ENCODE data around the gene MYO1H. TPM values are rescaled to one million over a fixed set of nuclear protein-coding genes. Genes with fewer than 3 reads are reported as not detected.

The MYO1H gene
- total RNA-seq, 4 donors from 2014 or later = 0.09 TPM; not detected in 3

DNA sequence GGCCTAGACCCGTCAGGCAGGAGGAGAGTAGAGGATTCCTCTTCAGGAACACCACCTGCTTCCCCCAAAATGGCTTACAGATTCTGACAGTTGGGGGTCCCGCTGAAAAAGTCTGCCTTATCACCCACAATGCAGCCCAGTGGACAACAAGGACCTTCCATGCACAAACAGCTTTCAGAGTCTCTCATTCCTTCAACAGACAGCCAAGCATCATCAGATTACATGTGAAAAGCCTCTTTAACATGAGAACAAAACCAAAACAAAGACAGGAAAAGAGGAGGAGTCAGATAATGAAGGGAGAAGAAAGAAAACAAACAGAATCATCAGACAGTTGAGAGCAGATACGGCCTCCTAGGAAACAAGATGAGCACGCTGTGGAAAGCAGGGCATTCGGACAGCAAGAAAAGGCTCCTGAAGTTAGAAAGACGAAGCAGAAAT lies 111.1 kb downstream of the MYO1H start:
- TF ChIP-seq, protein P1, sequence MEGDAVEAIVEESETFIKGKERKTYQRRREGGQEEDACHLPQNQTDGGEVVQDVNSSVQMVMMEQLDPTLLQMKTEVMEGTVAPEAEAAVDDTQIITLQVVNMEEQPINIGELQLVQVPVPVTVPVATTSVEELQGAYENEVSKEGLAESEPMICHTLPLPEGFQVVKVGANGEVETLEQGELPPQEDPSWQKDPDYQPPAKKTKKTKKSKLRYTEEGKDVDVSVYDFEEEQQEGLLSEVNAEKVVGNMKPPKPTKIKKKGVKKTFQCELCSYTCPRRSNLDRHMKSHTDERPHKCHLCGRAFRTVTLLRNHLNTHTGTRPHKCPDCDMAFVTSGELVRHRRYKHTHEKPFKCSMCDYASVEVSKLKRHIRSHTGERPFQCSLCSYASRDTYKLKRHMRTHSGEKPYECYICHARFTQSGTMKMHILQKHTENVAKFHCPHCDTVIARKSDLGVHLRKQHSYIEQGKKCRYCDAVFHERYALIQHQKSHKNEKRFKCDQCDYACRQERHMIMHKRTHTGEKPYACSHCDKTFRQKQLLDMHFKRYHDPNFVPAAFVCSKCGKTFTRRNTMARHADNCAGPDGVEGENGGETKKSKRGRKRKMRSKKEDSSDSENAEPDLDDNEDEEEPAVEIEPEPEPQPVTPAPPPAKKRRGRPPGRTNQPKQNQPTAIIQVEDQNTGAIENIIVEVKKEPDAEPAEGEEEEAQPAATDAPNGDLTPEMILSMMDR (IDR thresholded peaks at IDR 0.05) = no peak
- DNase-seq (ENCODE audit: low spot score) (no peak), ATAC-seq (ENCODE audit: low FRiP score) (no peak)

DNA sequence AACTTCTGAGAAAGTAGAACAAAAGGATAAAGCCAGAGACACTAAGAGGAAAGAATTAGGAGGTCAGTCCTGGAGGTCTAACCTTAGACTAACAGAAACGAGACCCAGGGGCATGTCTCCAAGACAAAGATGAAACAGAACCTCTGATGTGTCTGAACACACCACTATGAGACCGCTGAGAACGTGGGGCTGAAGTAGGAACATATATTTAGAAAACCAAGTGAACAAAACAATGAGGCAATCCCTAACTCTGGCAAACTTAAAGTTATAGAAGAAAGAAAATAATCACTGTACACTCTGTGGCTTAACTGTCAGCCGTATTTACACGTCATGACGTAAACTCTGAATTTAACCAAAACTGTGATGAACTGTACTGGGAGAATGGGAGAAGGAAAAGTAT lies 111.5 kb downstream of the MYO1H start:
- TF ChIP-seq, protein P1 (IDR thresholded peaks at IDR 0.05) = no peak
- ATAC-seq (ENCODE audit: low FRiP score) (no peak), DNase-seq (ENCODE audit: low spot score) (no peak)

DNA sequence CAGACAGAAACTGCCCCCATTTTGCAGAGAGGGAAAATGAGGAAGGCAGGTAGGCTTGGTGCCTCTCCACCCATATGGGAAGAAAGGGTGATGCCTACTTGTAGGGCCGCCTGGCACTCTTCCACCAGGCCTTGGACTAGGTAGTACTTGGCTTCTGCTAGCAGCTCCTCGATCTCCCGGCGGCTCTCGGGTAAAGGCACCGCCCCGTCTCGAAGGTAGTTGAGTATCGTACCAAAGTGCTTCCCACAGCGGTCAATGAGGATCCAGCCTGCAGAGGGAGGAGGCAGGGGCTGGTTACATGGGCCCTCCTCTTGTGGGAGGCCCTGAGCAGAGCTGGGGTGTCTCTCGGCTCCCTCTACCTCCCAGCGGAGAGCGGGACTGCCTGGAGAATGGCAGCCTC lies 112.8 kb downstream of the MYO1H start:
- TF ChIP-seq, protein P1 (IDR thresholded peaks at IDR 0.05) = no peak
- no peak for ATAC-seq (ENCODE audit: low FRiP score)
- DNase-seq (ENCODE audit: low spot score) = no peak

DNA sequence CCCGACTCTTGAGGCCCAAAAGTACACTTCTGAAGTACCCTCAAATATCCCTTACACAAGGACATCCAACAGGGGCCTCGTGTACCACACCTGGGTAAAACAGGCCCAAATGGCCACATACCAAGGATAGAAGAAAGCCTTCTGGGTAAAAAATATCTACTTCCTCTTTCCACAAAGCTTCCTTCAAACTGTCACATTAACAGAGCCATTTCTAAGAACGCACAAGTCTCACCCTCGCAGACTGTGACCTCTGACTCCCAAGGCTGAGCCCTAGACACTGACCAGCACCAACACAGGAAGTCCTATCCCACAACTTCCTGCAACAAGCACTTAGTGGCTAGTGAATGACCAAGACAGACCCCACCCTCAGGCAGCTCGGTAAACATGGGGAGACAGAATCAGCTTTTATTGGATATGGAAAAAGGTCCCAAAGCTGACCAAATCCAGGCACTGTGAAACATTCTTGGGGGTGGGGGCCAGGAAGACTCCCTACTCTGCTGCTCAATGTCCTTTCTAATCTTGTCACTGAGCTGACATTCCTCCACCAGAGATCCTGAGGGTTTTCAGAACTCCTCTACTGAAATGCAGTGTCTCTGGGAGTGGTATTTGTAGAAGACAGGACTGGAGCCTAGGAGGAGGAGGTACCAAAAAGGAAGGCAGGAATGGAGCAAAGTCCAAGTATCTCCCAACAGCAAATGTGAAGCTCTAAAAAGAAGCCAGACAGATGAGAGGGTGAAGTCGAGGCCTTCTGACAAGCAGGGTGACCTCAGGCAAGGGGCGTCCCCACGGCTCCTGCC lies 113.5 kb downstream of the MYO1H start:
- no peak for DNase-seq (ENCODE audit: low spot score)
- TF ChIP-seq, protein P1 (IDR thresholded peaks at IDR 0.05) = no peak
- no peak for ATAC-seq (ENCODE audit: low FRiP score)

DNA sequence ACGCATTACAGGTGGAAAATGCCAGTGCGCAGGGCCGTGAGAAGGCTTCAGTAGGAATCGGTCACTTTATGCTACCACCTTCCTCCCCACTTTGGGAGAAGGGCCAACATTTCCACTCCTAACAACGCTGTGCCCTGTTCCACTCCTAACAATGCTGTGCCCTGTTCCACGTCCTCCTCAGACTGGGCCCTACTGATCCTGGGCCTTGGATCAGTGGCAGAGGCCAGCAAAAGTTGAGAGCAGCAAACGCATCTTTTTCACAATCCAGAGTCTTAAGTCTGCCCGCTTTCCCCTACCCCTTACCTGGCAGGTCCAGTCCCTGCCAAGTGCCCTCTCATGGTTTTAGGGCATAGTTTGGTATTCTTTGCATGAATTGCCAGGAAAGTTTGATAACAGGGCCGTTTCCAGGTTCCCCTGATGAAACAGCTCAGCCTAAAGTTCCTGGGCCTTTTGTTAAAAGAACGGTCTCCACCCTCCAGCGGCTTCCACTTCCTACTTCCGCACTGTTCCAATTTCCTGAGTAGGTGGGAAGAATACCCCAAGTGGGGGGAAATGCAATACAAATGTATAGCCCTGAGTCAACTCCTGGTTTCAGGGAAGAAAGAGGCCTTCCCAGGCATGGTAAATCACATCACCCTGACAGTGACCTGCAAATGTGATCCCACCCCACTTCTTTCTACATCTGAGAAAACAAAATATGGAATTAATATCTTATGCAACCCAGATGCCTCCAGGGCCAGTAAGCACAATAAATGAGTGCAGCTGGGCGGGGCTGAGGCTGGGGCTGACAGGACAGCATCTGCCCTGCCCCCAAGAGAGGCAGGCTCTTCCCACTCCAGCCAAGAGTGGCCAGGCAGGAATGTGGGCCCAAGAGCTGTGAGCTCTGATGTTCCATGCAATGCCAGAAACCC lies 114.4 kb downstream of the MYO1H start:
- ATAC-seq (ENCODE audit: low FRiP score) = peak; percentile 95
- TF ChIP-seq, protein P1 (IDR thresholded peaks at IDR 0.05) = no peak
- DNase-seq (ENCODE audit: low spot score) = peak; percentile 74

DNA sequence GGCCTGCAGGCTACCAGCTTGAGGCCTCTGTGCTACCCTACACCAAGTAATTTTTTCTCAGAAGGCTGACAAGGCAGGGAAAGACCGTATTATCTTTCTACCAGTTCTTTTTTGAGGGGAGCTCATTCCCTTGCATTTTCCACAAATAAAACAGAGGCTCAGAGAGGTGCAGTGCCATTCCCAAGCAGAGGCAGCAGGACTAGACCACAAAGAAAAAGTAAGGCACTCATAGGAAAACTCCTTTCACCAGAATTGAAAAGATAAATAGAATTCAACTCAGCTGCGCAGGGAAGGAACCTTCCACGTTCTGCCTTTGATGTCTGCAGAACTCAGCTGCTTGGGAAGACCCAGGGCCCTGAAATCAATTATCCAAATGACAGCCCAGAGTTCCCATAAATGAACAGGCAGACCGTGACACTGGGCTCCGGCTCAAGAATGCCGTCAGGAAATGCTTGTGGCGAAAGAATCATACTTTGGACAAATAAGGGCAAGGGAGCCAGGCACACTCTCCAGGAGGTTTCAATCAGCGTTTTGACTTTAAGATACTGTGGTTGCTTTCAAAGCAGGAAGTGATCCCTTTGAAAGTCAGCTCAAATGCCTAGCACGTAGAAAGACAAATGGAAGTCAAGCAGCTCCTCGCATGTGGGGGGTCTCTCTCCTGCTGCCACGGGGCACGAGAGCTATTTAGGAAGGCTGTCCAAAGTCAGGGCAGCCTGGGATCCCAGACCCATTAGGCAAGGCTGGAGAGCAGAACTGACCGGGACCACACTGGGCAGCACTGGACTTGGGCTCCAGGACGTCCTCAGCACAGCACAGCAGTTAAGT lies 115.4 kb downstream of the MYO1H start:
- no peak for DNase-seq (ENCODE audit: low spot score)
- peak; percentile 73 for ATAC-seq (ENCODE audit: low FRiP score)
- TF ChIP-seq, protein P1 (IDR thresholded peaks at IDR 0.05) = no peak
